ENCODE measurements around the gene C8B. TPM values are rescaled to one million over a fixed set of nuclear protein-coding genes. Genes with fewer than 3 reads are reported as not detected.

The C8B gene
- total RNA-seq, 2 donors from 2014 or later, result not detected

DNA sequence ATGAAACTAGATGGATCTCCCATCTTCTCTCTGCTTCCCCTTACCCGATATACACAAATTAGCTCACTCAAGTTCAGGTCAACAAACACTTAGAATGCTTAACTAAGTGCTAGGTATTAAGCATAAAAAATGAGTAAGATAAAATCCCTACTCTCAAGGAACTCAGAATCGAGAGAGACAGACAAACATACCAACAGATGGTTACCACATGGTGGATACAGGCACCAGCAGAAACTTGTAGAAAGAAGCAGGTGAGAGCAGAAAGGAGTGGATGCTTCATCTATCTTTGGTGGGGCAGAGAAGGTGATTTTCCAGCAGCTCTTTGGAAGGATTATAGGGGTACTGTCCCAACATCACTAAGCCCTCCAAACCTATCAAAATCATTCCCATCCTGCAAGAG is 32.2 kb downstream of the C8B start:
- no peak for ATAC-seq (ENCODE audit: insufficient number of reproducible peaks, low FRiP score, low read depth)
- no peaks in the 10 kb centered on the region for H3K4me1 ChIP-seq (ENCODE audit: control insufficient read depth in 1 of 2, low read depth in 2 of 2)
- H3K9me3 ChIP-seq, result no peaks in the 10 kb centered on the region
- TF ChIP-seq, protein P1, sequence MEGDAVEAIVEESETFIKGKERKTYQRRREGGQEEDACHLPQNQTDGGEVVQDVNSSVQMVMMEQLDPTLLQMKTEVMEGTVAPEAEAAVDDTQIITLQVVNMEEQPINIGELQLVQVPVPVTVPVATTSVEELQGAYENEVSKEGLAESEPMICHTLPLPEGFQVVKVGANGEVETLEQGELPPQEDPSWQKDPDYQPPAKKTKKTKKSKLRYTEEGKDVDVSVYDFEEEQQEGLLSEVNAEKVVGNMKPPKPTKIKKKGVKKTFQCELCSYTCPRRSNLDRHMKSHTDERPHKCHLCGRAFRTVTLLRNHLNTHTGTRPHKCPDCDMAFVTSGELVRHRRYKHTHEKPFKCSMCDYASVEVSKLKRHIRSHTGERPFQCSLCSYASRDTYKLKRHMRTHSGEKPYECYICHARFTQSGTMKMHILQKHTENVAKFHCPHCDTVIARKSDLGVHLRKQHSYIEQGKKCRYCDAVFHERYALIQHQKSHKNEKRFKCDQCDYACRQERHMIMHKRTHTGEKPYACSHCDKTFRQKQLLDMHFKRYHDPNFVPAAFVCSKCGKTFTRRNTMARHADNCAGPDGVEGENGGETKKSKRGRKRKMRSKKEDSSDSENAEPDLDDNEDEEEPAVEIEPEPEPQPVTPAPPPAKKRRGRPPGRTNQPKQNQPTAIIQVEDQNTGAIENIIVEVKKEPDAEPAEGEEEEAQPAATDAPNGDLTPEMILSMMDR (IDR thresholded peaks at IDR 0.05), result no peak
- no peaks in the 10 kb centered on the region for H3K27me3 ChIP-seq (replicated peaks; ENCODE audit: insufficient read depth)
- H3K4me3 ChIP-seq, result no peak overlapping the region
- H3K27ac ChIP-seq, result no peak overlapping the region
- no peaks in the 10 kb centered on the region for H3K36me3 ChIP-seq
- no peak for DNase-seq (ENCODE audit: low spot score)

DNA sequence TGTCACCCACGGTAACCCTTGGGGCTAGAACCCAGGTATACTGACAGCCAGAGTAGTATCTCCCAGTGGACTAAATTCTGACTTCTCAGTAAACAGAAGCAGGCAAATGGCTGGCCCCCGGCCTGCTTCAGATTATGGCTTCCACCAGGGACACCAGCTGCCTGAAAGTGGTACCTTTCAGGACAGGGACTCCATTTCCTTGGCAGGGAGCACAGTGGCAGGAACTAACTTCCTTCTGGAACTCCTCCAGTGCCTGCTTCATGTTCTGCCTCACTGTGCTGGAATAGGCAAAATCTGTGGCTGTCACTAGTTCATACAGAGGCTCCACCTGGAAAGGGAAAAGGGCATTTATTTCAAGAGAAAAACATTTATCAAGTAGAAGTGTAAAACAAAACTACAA is 32.7 kb downstream of the C8B start:
- no peak overlapping the region for H3K27ac ChIP-seq
- no peaks in the 10 kb centered on the region for H3K36me3 ChIP-seq
- H3K4me3 ChIP-seq, result no peak overlapping the region
- ATAC-seq (ENCODE audit: insufficient number of reproducible peaks, low FRiP score, low read depth), result no peak
- no peaks in the 10 kb centered on the region for H3K27me3 ChIP-seq (replicated peaks; ENCODE audit: insufficient read depth)
- H3K4me1 ChIP-seq (ENCODE audit: control insufficient read depth in 1 of 2, low read depth in 2 of 2), result no peaks in the 10 kb centered on the region
- H3K9me3 ChIP-seq, result no peaks in the 10 kb centered on the region
- DNase-seq (ENCODE audit: low spot score), result no peak
- TF ChIP-seq, protein P1 (IDR thresholded peaks at IDR 0.05), result no peak

DNA sequence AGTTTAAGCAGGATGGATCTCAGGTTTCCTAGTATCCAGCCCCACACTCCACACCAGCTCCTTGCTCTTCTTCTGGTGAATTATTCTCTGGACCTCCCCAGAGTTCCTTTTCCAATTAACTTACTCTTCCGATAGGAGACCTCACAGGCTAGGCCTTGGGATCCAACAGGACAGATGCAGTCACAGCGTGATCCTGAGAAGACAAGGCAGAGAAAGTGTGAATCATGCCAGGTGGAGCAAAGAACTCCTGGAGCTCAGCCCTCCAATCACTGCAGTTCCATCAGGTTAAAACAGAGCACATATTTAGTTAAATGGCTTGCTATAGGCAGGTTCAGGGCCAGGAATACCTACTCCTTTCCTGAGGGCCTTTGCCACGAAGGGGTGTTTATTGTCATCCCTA is 34.1 kb downstream of the C8B start:
- no peaks in the 10 kb centered on the region for H3K9me3 ChIP-seq
- DNase-seq (ENCODE audit: low spot score) (no peak), ATAC-seq (ENCODE audit: insufficient number of reproducible peaks, low FRiP score, low read depth) (no peak)
- TF ChIP-seq, protein P1 (IDR thresholded peaks at IDR 0.05), result no peak
- H3K27me3 ChIP-seq (replicated peaks; ENCODE audit: insufficient read depth), result no peaks in the 10 kb centered on the region
- H3K27ac ChIP-seq, result no peak overlapping the region
- no peaks in the 10 kb centered on the region for H3K4me1 ChIP-seq (ENCODE audit: control insufficient read depth in 1 of 2, low read depth in 2 of 2)
- H3K4me3 ChIP-seq, result no peak overlapping the region
- H3K36me3 ChIP-seq, result no peaks in the 10 kb centered on the region

DNA sequence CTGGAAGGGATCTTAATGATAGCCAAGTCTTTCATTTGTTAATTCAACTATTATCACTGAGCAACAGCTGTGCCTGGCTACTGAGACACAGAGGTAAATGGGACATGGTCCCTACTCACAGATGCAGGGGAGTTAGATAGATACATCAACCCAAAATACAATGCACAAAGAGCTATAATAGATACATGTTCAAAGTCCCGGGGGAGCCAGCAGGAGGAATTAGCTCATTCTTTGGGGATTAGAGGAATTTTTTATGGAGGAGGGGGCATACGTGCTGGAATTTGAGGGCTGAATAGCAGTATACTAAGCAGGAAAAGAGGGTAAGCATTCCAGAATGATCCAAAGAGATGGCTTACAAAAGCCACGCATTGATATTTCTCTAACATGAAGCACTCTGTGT is 34.6 kb downstream of the C8B start:
- TF ChIP-seq, protein P1 (IDR thresholded peaks at IDR 0.05), result no peak
- no peaks in the 10 kb centered on the region for H3K36me3 ChIP-seq
- ATAC-seq (ENCODE audit: insufficient number of reproducible peaks, low FRiP score, low read depth), result no peak

DNA sequence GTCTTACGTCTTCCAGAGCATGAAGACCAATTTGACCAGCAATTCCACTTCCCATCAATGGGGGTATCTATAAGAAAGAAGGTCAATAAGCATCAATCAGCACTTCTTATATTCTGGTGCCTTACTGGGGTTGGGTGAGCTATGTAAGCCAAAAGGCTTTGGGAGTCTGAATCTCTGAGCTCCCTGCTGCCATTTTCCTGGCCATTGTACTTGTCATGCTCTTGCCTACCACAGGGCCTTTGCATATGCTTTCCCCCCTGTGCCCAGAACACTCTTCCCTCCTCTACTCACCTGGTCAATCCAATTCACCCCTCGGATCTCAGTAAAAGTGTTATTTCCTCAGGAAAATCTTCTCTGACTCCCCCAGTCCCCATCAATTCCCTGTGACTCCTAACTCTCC is 36.3 kb downstream of the C8B start:
- TF ChIP-seq, protein P1 (IDR thresholded peaks at IDR 0.05), result no peak
- Histone ChIP-seq H3K4me3 (no peak overlapping the region), H3K9me3 (no peaks in the 10 kb centered on the region), H3K4me1 (ENCODE audit: control insufficient read depth in 1 of 2, low read depth in 2 of 2) (no peaks in the 10 kb centered on the region), H3K27ac (no peak overlapping the region), H3K36me3 (no peaks in the 10 kb centered on the region), H3K27me3 (replicated peaks; ENCODE audit: insufficient read depth) (no peaks in the 10 kb centered on the region)
- no peak for ATAC-seq (ENCODE audit: insufficient number of reproducible peaks, low FRiP score, low read depth)
- no peak for DNase-seq (ENCODE audit: low spot score)

More for the DNA sequence above, 34.6 kb downstream of the C8B start:
- Histone ChIP-seq H3K9me3 (no peaks in the 10 kb centered on the region), H3K4me1 (ENCODE audit: control insufficient read depth in 1 of 2, low read depth in 2 of 2) (no peaks in the 10 kb centered on the region), H3K27me3 (replicated peaks; ENCODE audit: insufficient read depth) (no peaks in the 10 kb centered on the region), H3K4me3 (no peak overlapping the region), H3K27ac (no peak overlapping the region)
- no peak for DNase-seq (ENCODE audit: low spot score)
